Right lobe of liver (tissue), 6 donors: Measurements from ENCODE around the gene CBX2. TPM values are rescaled to one million over a fixed set of nuclear protein-coding genes. Genes with fewer than 3 reads are reported as not detected.

Source experiments
- ATAC-seq, 4 donors: fragments of 200-7000 bp; cut with Tn5 transposase; one replicate each; pipeline ENCODE4 v1.9.1; 2020; ENCODE audit warnings: mild to moderate bottlenecking in 4 of 4, moderate library complexity in 4 of 4
- DNase-seq, 3 donors: peaks; one replicate each; pipeline ENCODE4 v3.0.0-alpha.2; 2020
- H3K27ac ChIP-seq, 3 donors: fragments of 200-600 bp; one replicate each; pipeline ENCODE4 v1.8.0; 2022
- H3K27me3 ChIP-seq, 2 donors: fragments of 200-600 bp; one replicate each; pipeline ENCODE4 v1.8.0; 2022
- H3K36me3 ChIP-seq, 4 donors: fragments of 200-600 bp; sonication (generic) in 1 of 4; one replicate each; pipeline versions ENCODE4 v1.5.1 to v1.8.0; 2017 to 2022; ENCODE audit warnings: control low read depth in 1 of 4
- H3K4me1 ChIP-seq, 4 donors: fragments of 200-600 bp; sonication (generic) in 1 of 4; one replicate each; pipeline versions ENCODE4 v1.5.1 to v1.8.0; 2017 to 2022; ENCODE audit warnings: control low read depth in 1 of 4
- H3K4me3 ChIP-seq, 3 donors: fragments of 200-600 bp; one replicate each; pipeline ENCODE4 v1.8.0; 2022
- H3K9me3 ChIP-seq, 4 donors: fragments of 200-600 bp; sonication (generic) in 1 of 4; one replicate each; pipeline versions ENCODE4 v1.5.1 to v1.8.0; 2017 to 2022; ENCODE audit warnings: control low read depth in 1 of 4
- POLR2A ChIP-seq: fragments of 450-650 bp; IDR thresholded peaks from one replicate; pipeline ENCODE4 v1.6.1; 2017; ENCODE audit warnings: antibody characterized with exemption, mild to moderate bottlenecking
- WGBS: methylation state at CpG from one replicate; pipeline ENCODE4 v1.1.6; 2018; ENCODE audit warnings: low coverage, low lambda C conversion rate; ENCODE audit not compliant: insufficient coverage; ENCODE audit errors: missing lambda C conversion rate; 5-methylcytosine and 5-hydroxymethylcytosine counted together
- intact Hi-C, 2 donors: fragments of 100-400 bp; cut with DNase I; formaldehyde crosslinking; loops; one replicate each; pipeline versions ENCODE4 v1.11.2 to v1.14.1; 2022
- total RNA-seq, 6 experiments: library from RNA; depleted of rRNA in 2 of 6; stranded (reverse); fragments of >200 nt in 2 of 6; fragmentation: NEBNext Ultra II Directional in 3 of 6; extraction: Animal tissue kit (Norgen Biotek cat#: 25700) in 3 of 6; gene quantifications; one replicate each; pipeline versions ENCODE4 v1.1.0 to v1.2.4, GENCODE V29; 2016 to 2023
- TF ChIP-seq, protein P1 (sequence below), 4 donors: fragments of 200-600 bp in 3 of 4; fragments of 450-650 bp in 1 of 4; IDR thresholded peaks; one replicate each; pipeline versions ENCODE4 v1.5.1 to v1.8.0; 2016 to 2022; ENCODE audit warnings: antibody characterized with exemption in 4 of 4, mild to moderate bottlenecking in 2 of 4
- donor health status: DM: no; HTN: yes; CAD: no.
- donor health status: DM: no; HTN: no; CAD: no.
- donor health status: DM: no; HTN: no; CAD: no.
- donor health status: DM: no; HTN: yes; CAD: no.
- donor health status: DM: no; HTN: yes; CAD: no.

CBX2 gene
- total RNA-seq, 6 experiments from 2014 or later, result 0.33 to 3.5 (median 1.1) TPM

DNA sequence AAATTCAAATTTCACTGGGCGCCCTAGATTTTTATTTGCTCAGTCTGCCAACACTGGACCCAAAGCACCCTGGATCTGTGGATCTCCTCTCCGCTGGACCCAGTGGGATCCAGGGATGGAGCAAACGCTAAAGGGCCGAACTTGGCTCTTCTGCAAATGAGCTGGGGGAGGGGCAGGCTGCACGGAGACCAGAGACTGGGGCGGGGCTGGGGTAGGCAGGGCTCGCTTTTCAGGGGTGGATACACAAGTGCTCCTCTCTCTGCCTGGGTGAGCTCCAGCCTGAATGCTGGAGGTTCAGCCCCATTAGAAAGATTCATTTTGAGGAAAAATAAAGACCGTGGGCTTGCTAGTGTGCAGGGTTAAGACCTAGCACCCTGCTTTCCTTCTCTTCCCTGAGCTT is 52.4 kb downstream of the CBX2 start:
- TF ChIP-seq POLR2A, result no peak
- TF ChIP-seq, protein P1, sequence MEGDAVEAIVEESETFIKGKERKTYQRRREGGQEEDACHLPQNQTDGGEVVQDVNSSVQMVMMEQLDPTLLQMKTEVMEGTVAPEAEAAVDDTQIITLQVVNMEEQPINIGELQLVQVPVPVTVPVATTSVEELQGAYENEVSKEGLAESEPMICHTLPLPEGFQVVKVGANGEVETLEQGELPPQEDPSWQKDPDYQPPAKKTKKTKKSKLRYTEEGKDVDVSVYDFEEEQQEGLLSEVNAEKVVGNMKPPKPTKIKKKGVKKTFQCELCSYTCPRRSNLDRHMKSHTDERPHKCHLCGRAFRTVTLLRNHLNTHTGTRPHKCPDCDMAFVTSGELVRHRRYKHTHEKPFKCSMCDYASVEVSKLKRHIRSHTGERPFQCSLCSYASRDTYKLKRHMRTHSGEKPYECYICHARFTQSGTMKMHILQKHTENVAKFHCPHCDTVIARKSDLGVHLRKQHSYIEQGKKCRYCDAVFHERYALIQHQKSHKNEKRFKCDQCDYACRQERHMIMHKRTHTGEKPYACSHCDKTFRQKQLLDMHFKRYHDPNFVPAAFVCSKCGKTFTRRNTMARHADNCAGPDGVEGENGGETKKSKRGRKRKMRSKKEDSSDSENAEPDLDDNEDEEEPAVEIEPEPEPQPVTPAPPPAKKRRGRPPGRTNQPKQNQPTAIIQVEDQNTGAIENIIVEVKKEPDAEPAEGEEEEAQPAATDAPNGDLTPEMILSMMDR (IDR thresholded peaks at IDR 0.05), result no peak
- intact Hi-C loops, result no loop called here
- no peak overlapping the region for H3K27ac ChIP-seq
- H3K4me1 ChIP-seq, result peaks cover 0 to 39% (median 12%) of the 10 kb centered on the region in 4 donors
- H3K9me3 ChIP-seq, result no peaks in the 10 kb centered on the region
- H3K4me3 ChIP-seq, result no peak overlapping the region
- 64% methylated on average over 7 of the region's 8 CpGs for WGBS
- peaks cover 0 to 15% (median 6%) of the 10 kb centered on the region in 4 donors for H3K36me3 ChIP-seq
- ATAC-seq, result no peak
- DNase-seq, result no peak
- no peaks in the 10 kb centered on the region for H3K27me3 ChIP-seq

DNA sequence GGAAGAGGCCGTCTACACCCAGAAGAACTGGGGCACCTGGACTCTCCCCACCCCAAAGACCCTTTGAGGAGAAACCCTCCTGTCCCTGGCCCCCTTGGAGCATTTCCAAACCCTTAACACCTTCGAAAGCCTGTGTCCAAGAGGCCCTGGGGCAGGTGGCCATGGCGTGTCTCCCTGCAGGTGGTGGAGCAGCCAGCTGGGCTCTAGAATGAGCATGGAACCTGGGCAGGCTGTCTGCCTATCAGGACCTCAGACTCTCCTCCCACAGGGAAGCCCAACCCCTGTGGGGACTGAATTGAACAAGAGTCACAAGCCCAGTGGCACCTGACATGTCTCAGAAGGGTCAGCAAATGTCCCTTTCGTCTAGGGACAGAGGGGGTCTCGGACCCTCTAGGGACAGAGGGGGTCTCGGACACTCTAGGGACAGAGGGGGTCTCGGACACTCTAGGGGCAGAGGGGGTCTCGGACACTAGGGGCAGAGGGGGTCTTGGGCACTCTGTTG is 52.9 kb downstream of the CBX2 start:
- H3K4me3 ChIP-seq, result no peak overlapping the region
- peaks cover 0 to 44% (median 16%) of the 10 kb centered on the region in 4 donors for H3K4me1 ChIP-seq
- ATAC-seq (no peak), DNase-seq (no peak)
- no peaks in the 10 kb centered on the region for H3K27me3 ChIP-seq
- intact Hi-C loops, result no loop called here
- no peaks in the 10 kb centered on the region for H3K9me3 ChIP-seq
- WGBS, result no CpG with 5 or more reads among the region's 8 CpGs
- TF ChIP-seq POLR2A, result no peak
- TF ChIP-seq, protein P1 (IDR thresholded peaks at IDR 0.05), result no peak
- H3K27ac ChIP-seq, result peak overlapping the region in 1 of 3 donors; percentile 98
- peaks cover 0 to 15% (median 6%) of the 10 kb centered on the region in 4 donors for H3K36me3 ChIP-seq

DNA sequence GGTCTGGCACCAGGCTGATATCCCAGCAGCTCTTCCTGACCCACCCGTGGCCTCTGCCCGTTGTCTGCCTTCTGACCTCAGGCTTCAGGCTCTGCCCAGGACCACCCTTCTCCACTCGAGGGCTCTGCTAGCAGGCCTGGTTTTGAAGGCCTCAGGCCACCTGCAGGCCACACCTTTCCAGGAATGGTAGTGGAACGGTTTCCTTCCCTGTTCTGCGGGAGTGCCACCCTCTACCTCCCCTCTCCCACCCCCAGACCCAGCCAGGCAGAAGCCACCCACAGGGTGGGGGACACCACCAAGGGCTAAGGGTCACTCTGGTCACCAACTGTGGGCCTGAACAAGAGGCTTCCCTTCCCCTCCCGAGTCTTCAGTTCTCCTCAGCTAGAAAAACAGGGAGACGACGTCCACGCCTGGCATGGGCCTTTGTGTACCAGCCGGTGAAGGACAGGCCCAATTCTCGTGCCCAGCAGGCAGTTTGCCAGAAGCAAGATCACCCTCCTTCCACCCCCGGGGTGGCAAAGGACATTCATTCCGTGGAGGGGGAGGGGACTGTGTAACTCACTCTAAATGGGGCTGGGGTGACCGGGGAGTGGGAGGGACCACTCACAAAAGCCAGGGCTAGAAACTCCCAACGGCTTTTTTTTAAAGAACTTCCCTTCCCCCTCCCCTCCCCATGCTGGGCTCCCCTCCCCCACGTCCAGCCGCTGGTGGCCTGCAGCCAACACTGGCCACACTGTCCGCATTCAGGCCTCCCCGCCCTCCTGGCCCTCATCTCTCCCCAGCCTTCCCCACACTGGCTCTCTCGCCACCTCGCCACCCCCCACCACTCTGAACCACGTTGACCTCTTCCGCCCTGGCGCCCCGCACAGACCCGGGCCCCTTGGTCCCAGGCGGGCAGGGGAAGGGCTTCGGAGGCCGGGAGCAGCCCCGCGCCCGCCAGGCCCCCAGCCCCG is 53.6 kb downstream of the CBX2 start:
- H3K27ac ChIP-seq, result peak overlapping the region in 2 of 3 donors; percentile 78 to 98
- H3K4me1 ChIP-seq, result peaks cover 0 to 51% (median 21%) of the 10 kb centered on the region in 4 donors
- intact Hi-C loops, result no loop called here
- TF ChIP-seq, protein P1 (IDR thresholded peaks at IDR 0.05), result no peak
- no peak for TF ChIP-seq POLR2A
- no peaks in the 10 kb centered on the region for H3K27me3 ChIP-seq
- ATAC-seq (peak; percentile 66 to 76 (median 71)), DNase-seq (peak; percentile 84 to 94 (median 92))
- 18% methylated on average over 12 of the region's 33 CpGs for WGBS
- peaks cover 0 to 15% (median 6%) of the 10 kb centered on the region in 4 donors for H3K36me3 ChIP-seq
- no peaks in the 10 kb centered on the region for H3K9me3 ChIP-seq
- peak overlapping the region; percentile 36 to 61 (median 50) for H3K4me3 ChIP-seq

DNA sequence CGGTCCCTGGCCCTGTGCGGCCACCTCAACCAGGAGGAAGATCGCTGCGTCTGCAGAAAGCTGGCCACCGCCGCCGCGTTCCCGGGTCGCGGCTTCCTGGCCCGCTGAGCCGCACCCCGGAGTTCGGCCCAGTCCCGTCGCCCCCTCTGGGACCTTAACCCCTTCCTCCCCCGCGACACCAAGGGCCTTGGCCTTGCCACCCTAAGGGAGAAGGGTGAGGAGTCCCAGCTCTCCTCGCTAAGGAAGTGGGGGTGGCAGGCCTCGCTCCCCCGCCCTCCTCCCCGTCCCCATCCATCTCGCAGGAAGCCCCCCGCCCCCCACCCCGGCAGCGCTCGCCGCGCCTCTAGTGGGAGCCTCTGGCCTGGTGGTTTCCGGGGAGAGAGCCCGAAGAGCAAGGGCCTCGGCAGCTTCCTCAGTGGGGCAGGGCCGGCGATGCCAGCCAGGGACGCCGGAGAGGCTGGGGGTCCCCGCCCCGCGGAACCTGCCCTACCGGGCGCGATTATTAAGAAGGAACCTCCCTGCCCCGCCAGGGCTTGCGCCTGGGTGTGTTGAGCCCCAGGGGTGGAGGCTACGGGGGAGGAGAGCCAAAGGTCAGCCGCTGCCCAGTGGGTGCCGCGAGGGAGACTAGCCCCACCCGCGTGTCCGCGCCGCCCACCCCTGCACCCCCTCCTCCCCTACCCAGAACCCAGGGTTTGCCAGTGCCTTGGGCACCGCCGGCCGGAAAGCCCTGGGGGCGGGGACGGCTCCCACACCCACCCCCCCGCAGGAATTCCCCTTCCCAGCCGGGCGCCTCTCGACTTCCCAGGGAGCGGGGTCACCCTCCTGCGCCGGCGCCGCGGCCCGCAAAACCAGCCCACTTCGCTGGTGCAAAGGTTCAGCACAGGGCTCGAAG is 54.5 kb downstream of the CBX2 start:
- peak; percentile 15 for TF ChIP-seq POLR2A
- TF ChIP-seq, protein P1 (IDR thresholded peaks at IDR 0.05), result no peak
- intact Hi-C loops, result no loop called here
- Histone ChIP-seq H3K27ac (peak overlapping the region; percentile 33 to 98 (median 78)), H3K36me3 (peaks cover 0 to 15% (median 6%) of the 10 kb centered on the region in 4 donors), H3K4me3 (peak overlapping the region; percentile 36 to 61 (median 50)), H3K27me3 (no peaks in the 10 kb centered on the region), H3K9me3 (no peaks in the 10 kb centered on the region), H3K4me1 (peaks cover 0 to 51% (median 23%) of the 10 kb centered on the region in 4 donors)
- WGBS, result under 1% methylated on average over 28 of the region's 72 CpGs
- ATAC-seq (peak; percentile 21 to 46 (median 40)), DNase-seq (peak; percentile 62 to 89 (median 80))
